ENCODE data around the gene ZDHHC3.

The ZDHHC3 gene

GRCh38 chr3:44961888-44962287 lies 14.1 kb downstream of the ZDHHC3 start:
- TF ChIP-seq CEBPB (IDR thresholded peaks at IDR 0.05) = no peak

GRCh38 chr3:44960387-44961026 lies 15.5 kb downstream of the ZDHHC3 start:
- TF ChIP-seq RAD21 (IDR thresholded peaks at IDR 0.05; ENCODE audit: low read depth) = no peak
- no peak for TF ChIP-seq REST (IDR thresholded peaks at IDR 0.05; ENCODE audit: low read depth)
- no peak for TF ChIP-seq ZBTB7A (IDR thresholded peaks at IDR 0.05; ENCODE audit: low read depth)
- TF ChIP-seq FOXM1 (IDR thresholded peaks at IDR 0.05; ENCODE audit: borderline replicate concordance, low read depth) = no peak
- no peak for TF ChIP-seq MAX (IDR thresholded peaks at IDR 0.05)
- TF ChIP-seq NFIC (IDR thresholded peaks at IDR 0.05) = no peak
- no peak for TF ChIP-seq CEBPB (IDR thresholded peaks at IDR 0.05)
- no peak for TF ChIP-seq TEAD4 (IDR thresholded peaks at IDR 0.05)
- no peak for TF ChIP-seq YY1 (IDR thresholded peaks at IDR 0.05; ENCODE audit: low read depth)
- TF ChIP-seq CREB1 (IDR thresholded peaks at IDR 0.05; ENCODE audit: low read depth) = no peak
- no peak for TF ChIP-seq USF1 (IDR thresholded peaks at IDR 0.05)
- no peak for TF ChIP-seq EP300 (IDR thresholded peaks at IDR 0.05; ENCODE audit: borderline replicate concordance)
- TF ChIP-seq TCF12 (IDR thresholded peaks at IDR 0.05; ENCODE audit: low read depth) = no peak
- TF ChIP-seq TAF1 (IDR thresholded peaks at IDR 0.05; ENCODE audit: low read depth) = no peak
- TF ChIP-seq EGR1 (IDR thresholded peaks at IDR 0.05) = no peak

GRCh38 chr3:44958386-44958785 lies 17.6 kb downstream of the ZDHHC3 start:
- TF ChIP-seq TEAD4 (IDR thresholded peaks at IDR 0.05) = no peak
- TF ChIP-seq CREB1 (IDR thresholded peaks at IDR 0.05; ENCODE audit: low read depth) = no peak
- no peak for TF ChIP-seq MAX (IDR thresholded peaks at IDR 0.05)
- TF ChIP-seq ZBTB7A (IDR thresholded peaks at IDR 0.05; ENCODE audit: low read depth) = no peak
- no peak for TF ChIP-seq USF1 (IDR thresholded peaks at IDR 0.05)
- no peak for TF ChIP-seq FOXM1 (IDR thresholded peaks at IDR 0.05; ENCODE audit: borderline replicate concordance, low read depth)
- TF ChIP-seq RAD21 (IDR thresholded peaks at IDR 0.05; ENCODE audit: low read depth) = no peak
- TF ChIP-seq TAF1 (IDR thresholded peaks at IDR 0.05; ENCODE audit: low read depth) = no peak

- TF ChIP-seq REST (IDR thresholded peaks at IDR 0.05; ENCODE audit: low read depth) = no peak
- TF ChIP-seq EP300 (IDR thresholded peaks at IDR 0.05; ENCODE audit: borderline replicate concordance) = no peak
- TF ChIP-seq RAD21 (IDR thresholded peaks at IDR 0.05; ENCODE audit: low read depth) = no peak
- TF ChIP-seq TCF12 (IDR thresholded peaks at IDR 0.05; ENCODE audit: low read depth) = no peak
- TF ChIP-seq USF1 (IDR thresholded peaks at IDR 0.05) = no peak
- no peak for TF ChIP-seq EGR1 (IDR thresholded peaks at IDR 0.05)
- no peak for TF ChIP-seq NFIC (IDR thresholded peaks at IDR 0.05)
- no peak for TF ChIP-seq FOXM1 (IDR thresholded peaks at IDR 0.05; ENCODE audit: borderline replicate concordance, low read depth)
- TF ChIP-seq TAF1 (IDR thresholded peaks at IDR 0.05; ENCODE audit: low read depth) = no peak
- TF ChIP-seq TEAD4 (IDR thresholded peaks at IDR 0.05) = no peak
- no peak for TF ChIP-seq ZBTB7A (IDR thresholded peaks at IDR 0.05; ENCODE audit: low read depth)
- no peak for TF ChIP-seq CEBPB (IDR thresholded peaks at IDR 0.05)
- TF ChIP-seq YY1 (IDR thresholded peaks at IDR 0.05; ENCODE audit: low read depth) = no peak
- TF ChIP-seq CREB1 (IDR thresholded peaks at IDR 0.05; ENCODE audit: low read depth) = no peak
- TF ChIP-seq MAX (IDR thresholded peaks at IDR 0.05) = no peak
Measured at GRCh38 chr3:44957986-44958385, 18.0 kb downstream of the ZDHHC3 start.

- no peak for TF ChIP-seq CEBPB (IDR thresholded peaks at IDR 0.05)
- TF ChIP-seq TAF1 (IDR thresholded peaks at IDR 0.05; ENCODE audit: low read depth) = no peak
- TF ChIP-seq RAD21 (IDR thresholded peaks at IDR 0.05; ENCODE audit: low read depth) = no peak
- TF ChIP-seq EGR1 (IDR thresholded peaks at IDR 0.05) = no peak
- TF ChIP-seq FOXM1 (IDR thresholded peaks at IDR 0.05; ENCODE audit: borderline replicate concordance, low read depth) = no peak
- TF ChIP-seq USF1 (IDR thresholded peaks at IDR 0.05) = no peak
- TF ChIP-seq YY1 (IDR thresholded peaks at IDR 0.05; ENCODE audit: low read depth) = no peak
- TF ChIP-seq CREB1 (IDR thresholded peaks at IDR 0.05; ENCODE audit: low read depth) = no peak
- no peak for TF ChIP-seq MAX (IDR thresholded peaks at IDR 0.05)
Measured at GRCh38 chr3:44955917-44956316, 20.1 kb downstream of the ZDHHC3 start.

Data from Ishikawa (cell line).